AG04449 (cell line): Measurements from ENCODE around the gene PRRX2.

Source experiments
- CTCF ChIA-PET: fragments of 350-600 bp; formaldehyde crosslinking; extraction: SDS; loops from one replicate; lab custom pipeline; 2021; ENCODE audit warnings: antibody characterized with exemption; lab: Yijun Ruan, JAX
- POLR2A ChIA-PET: fragments of 400-600, 350-600 bp; formaldehyde crosslinking; extraction: SDS; loops from one replicate; lab custom pipeline; 2020; ENCODE audit warnings: antibody characterized with exemption, inconsistent platforms; lab: Yijun Ruan, JAX
- DNase-seq: peaks from one replicate; pipeline ENCODE4 v3.0.0-alpha.2; 2010; ENCODE audit warnings: low read depth, low spot score
- H3K4me3 ChIP-seq: 2 replicates; pipeline ENCODE4 v1.5.1; 2011; ENCODE audit warnings: low read depth, mild to moderate bottlenecking, control low read depth, low read length
- CTCF ChIP-seq: IDR thresholded peaks from one replicate; pipeline ENCODE4 v1.5.1; 2011; ENCODE audit warnings: mild to moderate bottlenecking, moderate library complexity, low read length, control low read depth, inconsistent platforms; ENCODE audit not compliant: insufficient read depth; ENCODE audit errors: missing control alignments

PRRX2 gene

GRCh38 chr9:129687391-129687790 lies 21.9 kb downstream of the PRRX2 start:
- DNase-seq, result no peak
- no peak for TF ChIP-seq CTCF
- POLR2A ChIA-PET, result no interaction called here
- no peak overlapping the region for H3K4me3 ChIP-seq
- CTCF ChIA-PET, result interaction anchor here (0.9 kb wide), 1 partner anchor 96 kb away, joined by 3 read pairs; no protein-coding TSS in a partner anchor

GRCh38 chr9:129688285-129689043 lies 23.0 kb downstream of the PRRX2 start:
- CTCF ChIA-PET, result interaction anchor here (0.9 kb wide), 1 partner anchor 95 kb away, joined by 3 read pairs; no protein-coding TSS in a partner anchor

GRCh38 chr9:129692534-129692933 lies 27.1 kb downstream of the PRRX2 start:
- CTCF ChIA-PET, result interaction anchor here (0.7 to 0.9 kb wide), 2 partner anchors 34 to 45 kb away, joined by 3 read pairs; no protein-coding TSS in a partner anchor
- no peak overlapping the region for H3K4me3 ChIP-seq
- POLR2A ChIA-PET, result no interaction called here
- no peak for TF ChIP-seq CTCF
- DNase-seq, result no peak

More at GRCh38 chr9:129688285-129689043, 23.0 kb downstream of the PRRX2 start:
- no peak overlapping the region for H3K4me3 ChIP-seq
- no peak for DNase-seq
- TF ChIP-seq CTCF, result no peak
- POLR2A ChIA-PET, result no interaction called here

GRCh38 chr9:129693741-129694140 lies 28.3 kb downstream of the PRRX2 start:
- no peak overlapping the region for H3K4me3 ChIP-seq
- ChIA-PET POLR2A (no interaction called here), CTCF (no interaction called here)
- no peak for TF ChIP-seq CTCF
- no peak for DNase-seq

GRCh38 chr9:129694243-129694646 lies 28.8 kb downstream of the PRRX2 start:
- POLR2A ChIA-PET, result no interaction called here
- DNase-seq, result no peak
- CTCF ChIA-PET, result no interaction called here

More at GRCh38 chr9:129694243-129694646, 28.8 kb downstream of the PRRX2 start:
- no peak for TF ChIP-seq CTCF
- H3K4me3 ChIP-seq, result no peak overlapping the region
